Suprapubic skin (tissue), 3 donors: ENCODE data around the gene WWP2.

ENCODE experiments used
- CTCF ChIP-seq, 2 donors: fragments of 200-600 bp in 1 of 2; fragments of 450-650 bp in 1 of 2; sonication (generic) in 1 of 2; IDR thresholded peaks; one replicate each; pipeline ENCODE4 v1.5.1; 2016 to 2019; ENCODE audit warnings: antibody characterized with exemption in 2 of 2, mild to moderate bottlenecking in 1 of 2, moderate library complexity in 1 of 2
- POLR2A ChIP-seq, 2 donors: fragments of 450-650 bp; IDR thresholded peaks; one replicate each; pipeline ENCODE4 v1.6.1; 2017; ENCODE audit warnings: antibody characterized with exemption in 2 of 2, mild to moderate bottlenecking in 2 of 2, moderate library complexity in 2 of 2

- TF ChIP-seq CTCF (IDR thresholded peaks at IDR 0.05), result no peak
- TF ChIP-seq POLR2A (IDR thresholded peaks at IDR 0.05), result no peak
Measured at GRCh38 chr16:69885722-69886121, 123.6 kb downstream of the WWP2 start.
